HG02571 (cell line): Measurements from ENCODE around the gene CD300A.

ENCODE experiments used
- ATAC-seq: cut with Tn5 transposase; IDR thresholded peaks from one replicate; pipeline ENCODE4 v1.9.1; 2021; ENCODE audit warnings: mild to moderate bottlenecking, moderate library complexity; ENCODE audit not compliant: unreplicated experiment

The CD300A gene

GRCh38 chr17:74439691-74440567, 26.5 kb upstream of the CD300A start:
- no peak for ATAC-seq

GRCh38 chr17:74441537-74441936, 24.9 kb upstream of the CD300A start:
- ATAC-seq, result no peak

GRCh38 chr17:74442291-74442669, 24.2 kb upstream of the CD300A start:
- no peak for ATAC-seq

DNA sequence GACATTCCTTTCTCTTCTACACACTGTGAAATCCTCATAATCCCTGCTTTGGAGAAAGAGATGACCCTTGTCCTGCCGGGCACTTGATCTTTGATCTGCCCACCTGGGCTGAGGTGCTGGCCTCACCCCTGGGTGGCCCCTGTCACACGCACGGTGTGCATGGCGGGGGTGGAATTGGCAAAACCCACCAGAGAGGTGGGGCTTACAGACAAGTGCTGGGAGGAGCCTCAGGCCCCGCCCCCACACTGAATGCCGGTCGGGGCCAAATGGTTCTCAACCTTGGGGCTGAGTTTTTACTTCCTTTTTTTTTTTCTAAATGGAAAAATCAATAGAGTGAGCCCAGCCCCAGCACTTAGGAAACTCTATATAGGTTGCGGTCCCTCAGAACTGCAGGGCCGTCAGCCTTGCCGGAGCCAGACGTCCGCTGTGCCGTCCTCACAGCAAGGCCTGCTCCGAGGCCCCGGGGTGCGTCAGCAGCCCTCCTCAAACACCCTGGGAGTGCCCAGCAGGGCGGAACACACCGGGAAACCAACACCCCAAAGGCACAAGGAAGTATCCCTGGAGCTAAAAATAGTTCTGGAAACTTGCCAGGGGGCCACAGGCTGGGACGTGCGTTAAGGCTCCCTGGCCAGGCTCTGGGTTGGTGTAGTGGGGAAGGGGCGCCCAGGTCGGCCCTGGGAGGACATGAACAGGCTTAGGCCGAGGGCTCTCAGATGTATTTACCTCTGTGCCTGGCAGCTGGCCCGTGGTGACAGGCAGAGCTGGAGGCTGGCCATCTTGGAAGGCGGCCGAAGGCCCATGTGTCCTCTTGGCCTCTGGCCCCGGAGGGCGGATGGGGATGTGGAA, 23.5 kb upstream of the CD300A start:
- ATAC-seq, result peak; percentile 48

DNA sequence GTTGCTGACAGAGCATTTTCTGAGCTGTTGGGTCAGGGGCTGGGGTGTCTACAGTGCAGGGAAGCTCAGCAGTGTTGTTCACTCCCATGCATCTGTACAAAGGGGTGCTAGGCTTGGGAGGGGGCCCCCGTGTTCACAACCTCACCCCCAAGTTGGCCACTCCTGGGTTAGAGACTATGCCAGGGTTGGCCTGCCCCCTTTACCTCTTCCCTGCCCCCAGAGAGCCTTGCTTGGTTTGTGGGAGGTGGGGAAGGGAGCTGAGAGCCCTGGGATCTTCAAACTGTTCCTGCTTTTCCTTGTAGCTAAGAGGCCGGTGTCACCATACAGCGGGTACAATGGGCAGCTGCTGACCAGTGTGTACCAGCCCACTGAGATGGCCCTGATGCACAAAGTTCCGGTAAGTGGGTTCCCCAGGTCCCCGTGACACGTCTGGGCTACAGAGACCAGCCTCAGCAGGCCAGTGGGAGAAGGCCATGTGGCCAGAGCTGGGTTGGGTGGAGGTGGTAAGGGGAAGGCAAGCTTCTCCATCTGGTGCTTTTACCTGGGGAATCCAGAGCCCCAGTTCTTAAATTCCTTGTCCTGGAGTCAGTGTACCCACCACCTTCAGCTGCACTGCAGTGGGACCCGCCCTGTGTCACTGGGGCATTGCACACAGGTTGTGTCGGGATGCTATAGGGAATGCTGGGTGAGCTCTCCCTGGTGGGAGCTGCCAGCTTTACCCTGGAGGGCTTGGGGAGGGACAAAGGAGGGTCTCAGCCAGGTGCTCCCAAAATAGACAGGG, 22.7 kb upstream of the CD300A start:
- ATAC-seq, result no peak

DNA sequence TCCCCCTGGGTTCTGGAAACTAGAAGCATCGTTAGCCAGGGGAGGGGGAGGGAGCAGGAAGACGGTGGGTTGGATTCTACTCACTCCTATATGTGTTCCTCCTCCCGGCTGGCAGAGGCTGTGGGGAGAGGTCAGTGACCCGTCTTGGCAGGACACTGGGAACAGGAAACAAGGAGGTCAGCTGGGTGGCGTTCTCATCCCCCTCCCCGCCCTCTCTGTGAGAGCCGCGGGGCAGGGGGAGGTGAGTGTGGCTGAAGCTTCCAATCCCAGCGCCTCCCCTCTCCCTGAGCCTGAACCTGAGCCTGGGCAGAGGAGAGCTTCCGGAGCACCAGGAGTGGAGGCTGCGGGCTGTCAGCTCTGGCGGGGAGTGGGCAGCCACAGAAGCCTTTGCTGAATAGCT, 22.0 kb upstream of the CD300A start:
- ATAC-seq, result no peak

- ATAC-seq, result no peak
Observed at GRCh38 chr17:74445158-74445557, 21.3 kb upstream of the CD300A start.

DNA sequence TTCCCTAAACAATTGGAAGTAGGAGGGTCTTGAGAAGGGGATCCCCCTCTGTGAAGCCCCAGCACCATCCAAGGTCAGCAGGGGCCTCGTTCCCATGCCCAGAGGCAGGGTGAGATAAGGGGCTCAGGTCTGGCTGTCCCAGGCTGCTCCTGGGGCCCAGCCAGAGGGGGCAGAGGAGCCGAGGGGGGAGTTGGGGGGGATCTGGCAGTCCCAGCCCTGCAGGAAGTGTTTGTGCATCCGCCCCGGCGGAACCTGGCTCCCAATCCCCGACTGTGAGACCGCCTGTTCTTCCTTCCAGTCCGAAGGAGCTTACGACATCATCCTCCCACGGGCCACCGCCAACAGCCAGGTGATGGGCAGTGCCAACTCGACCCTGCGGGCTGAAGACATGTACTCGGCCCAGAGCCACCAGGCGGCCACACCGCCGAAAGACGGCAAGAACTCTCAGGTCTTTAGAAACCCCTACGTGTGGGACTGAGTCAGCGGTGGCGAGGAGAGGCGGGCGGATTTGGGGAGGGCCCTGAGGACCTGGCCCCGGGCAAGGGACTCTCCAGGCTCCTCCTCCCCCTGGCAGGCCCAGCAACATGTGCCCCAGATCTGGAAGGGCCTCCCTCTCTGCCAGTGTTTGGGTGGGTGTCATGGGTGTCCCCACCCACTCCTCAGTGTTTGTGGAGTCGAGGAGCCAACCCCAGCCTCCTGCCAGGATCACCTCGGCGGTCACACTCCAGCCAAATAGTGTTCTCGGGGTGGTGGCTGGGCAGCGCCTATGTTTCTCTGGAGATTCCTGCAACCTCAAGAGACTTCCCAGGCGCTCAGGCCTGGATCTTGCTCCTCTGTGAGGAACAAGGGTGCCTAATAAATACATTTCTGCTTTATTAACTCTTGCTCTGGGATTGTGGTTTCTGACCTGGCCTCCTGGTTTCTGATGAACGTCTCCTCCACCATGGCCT, 19.6 kb upstream of the CD300A start:
- ATAC-seq, result peak; percentile 46

DNA sequence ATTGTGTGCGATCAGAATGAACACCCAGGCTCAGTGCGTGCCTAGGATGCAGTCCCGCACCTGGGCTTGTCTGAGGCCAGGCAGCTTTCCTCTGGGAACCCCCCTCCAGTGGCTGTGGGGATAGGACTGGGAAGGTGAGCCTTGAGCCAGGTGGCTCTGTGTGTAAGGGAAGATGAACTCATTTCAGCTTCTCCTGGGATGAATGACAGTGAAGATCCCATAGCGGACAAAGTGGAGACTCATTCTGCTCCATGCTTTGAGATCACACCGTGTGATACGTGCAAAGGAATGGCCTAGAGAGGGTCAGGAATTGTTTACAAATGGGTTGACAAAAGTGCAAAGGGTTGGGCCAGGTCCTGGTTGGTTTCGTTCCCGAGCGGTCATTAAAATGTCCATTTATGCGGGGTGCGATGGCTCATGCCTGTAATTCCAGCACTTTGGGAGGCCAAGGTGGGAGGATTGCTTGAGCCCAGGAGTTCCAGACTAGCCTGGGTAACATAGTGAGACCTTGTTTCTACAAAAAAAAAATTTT, 18.7 kb upstream of the CD300A start:
- ATAC-seq, result no peak

DNA sequence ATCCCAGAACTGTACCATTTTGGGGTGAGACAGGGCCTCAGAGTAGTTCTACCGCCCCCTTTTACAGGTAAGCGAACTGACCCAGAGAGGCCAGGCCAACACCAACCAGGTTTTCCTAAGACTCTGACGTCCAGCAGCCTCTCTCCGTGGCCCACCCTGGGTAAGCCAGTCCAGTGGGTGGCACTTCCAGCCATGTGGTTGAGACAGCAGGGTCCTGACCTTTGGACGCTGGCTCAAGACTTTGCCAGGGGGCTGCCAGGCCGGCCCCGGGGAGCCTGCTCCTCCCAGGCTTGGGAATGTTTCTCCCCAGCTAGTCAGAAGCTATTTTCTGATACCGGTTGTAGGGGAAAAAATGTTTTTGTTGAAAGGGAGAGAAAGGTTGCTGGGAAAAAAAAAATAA, 17.7 kb upstream of the CD300A start:
- ATAC-seq, result no peak

DNA sequence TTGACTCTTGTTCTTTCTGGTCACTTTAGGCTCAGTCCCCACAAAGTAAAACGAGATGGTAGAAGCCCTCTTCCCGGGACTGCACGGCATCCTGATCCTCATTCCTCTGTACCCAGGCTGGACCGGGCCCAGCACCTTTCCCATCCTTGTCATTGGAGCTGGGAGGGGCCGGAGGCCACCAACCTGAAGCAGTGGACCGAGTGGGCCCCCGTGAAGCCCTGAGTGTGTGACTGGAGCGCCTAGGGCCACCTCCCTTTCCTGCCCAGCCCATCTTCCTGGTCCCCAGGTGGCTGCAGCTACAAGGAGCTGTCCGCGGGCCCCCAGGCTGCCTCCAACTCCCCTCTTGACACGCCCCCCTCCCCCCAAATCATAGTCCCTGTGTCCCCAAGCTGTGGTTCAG, 17.1 kb upstream of the CD300A start:
- ATAC-seq, result no peak

DNA sequence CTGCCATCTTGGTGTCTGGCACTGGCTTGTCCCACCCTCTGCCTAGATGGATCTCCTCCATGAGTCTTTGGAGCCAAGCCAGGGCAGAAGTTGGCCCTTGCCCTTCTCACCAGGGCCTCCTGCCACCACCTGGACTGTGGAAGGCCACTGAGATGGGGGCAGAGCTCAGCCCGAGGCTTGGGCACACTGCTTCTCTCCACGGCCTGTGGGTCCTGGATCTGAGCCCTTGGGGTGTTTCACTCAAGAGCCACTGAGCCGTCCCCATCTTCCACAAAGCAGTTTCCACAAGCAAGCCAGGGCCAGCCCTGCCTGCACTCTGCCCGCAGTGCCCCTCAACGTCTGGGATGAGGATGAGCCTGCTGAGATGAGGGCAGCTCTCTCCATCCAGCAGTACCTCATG, 16.7 kb upstream of the CD300A start:
- ATAC-seq, result no peak

DNA sequence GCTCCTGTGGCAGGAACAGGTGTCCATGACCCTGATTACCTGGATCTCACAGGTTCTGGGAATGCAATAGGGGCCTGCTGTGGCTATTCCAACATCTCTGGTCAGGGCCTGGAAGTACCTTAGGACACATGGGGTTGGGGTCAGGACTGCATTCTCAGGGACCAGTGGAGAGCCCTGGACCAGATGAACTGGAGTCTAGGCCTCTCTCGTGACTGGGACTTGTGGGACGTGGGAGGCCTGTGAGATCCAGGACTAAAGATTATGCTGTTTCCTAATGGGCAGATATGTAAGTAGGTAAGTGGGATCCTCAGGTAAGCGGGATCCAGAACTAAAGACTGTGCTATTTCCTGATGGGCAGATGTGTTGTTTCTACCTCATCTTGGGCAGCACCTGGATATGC, 16.2 kb upstream of the CD300A start:
- ATAC-seq, result no peak

DNA sequence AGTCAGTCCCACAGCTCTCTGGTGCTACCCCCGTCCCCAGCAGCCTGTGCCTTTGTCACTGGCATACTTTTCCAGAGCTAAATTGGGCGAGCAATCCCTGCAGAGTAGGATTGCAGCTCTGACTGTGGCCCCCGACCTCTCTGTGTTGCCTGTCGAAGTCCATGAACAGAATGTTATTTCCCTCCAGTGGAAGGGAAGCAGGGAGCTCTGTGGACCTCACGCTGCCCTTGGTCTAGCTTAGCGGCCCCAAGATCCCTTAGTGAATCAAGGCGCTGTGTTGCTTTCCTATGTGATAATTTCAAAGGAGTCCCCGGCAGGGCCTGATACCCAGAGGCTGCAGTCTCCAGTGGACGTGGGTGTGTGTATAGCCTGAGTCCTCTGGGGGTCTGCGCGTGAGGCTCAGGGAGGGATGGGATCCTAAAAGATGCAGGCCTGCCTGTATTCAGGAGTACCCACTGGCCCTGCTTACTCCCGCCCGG, 15.5 kb upstream of the CD300A start:
- ATAC-seq, result no peak

DNA sequence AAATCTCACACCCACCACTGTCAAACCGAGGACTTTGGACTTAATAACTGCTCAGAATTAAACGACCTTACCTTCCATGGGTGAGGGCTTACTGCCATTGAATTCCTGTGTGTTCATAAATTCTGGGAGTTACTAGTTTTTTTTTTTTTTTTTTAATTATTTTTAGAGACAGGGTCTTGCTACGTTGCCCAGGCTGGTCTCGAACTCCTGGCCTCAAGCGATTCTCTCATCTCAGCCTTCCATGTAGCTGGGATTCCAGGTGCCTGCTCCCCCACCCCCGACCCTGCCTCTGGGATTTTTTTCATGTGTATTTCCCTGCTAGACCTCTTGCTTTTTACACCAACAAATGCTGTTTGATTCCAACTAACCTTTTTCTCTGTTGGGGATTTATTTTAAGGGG, 14.9 kb upstream of the CD300A start:
- no peak for ATAC-seq

DNA sequence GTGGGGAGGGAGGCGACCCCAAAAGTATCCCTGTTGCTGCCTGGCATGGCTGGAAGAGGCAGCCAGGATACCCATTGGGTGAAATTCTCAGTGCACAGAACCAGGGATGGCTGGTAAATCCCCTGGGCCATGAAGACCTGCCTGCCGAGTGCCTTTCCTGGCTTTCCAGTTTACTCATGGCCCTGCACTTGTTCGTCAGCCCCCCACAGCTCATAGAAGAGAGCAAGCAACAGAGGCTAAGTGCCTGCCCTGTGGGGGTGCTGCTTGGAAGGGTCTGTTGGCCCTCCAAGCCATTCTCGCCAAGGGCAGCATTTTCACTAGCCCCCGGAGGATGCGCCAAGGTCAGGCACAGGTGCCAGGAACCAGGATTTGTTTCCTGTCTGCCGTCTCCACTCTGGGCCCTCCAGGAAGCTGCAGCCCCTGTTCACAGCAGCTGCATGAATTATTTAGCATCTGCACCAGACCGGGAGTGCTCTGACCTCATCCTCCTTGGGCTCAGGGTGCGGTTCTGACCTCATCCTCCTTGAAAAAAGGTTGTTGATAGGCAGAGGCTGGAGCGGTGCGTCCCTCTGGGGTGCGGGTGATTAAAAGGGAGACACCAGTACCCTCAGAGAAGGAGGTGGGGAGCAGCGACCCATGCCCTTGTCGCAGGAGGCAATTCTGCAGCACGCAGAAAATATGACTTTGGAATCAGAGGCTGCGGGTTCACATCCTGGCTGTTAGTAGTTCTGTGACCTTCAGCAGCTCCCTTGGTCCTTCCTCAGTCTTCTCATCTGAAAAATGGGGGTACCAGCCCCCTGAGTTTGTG, 14.2 kb upstream of the CD300A start:
- no peak for ATAC-seq

GRCh38 chr17:74452841-74453661, 13.4 kb upstream of the CD300A start:
- no peak for ATAC-seq

DNA sequence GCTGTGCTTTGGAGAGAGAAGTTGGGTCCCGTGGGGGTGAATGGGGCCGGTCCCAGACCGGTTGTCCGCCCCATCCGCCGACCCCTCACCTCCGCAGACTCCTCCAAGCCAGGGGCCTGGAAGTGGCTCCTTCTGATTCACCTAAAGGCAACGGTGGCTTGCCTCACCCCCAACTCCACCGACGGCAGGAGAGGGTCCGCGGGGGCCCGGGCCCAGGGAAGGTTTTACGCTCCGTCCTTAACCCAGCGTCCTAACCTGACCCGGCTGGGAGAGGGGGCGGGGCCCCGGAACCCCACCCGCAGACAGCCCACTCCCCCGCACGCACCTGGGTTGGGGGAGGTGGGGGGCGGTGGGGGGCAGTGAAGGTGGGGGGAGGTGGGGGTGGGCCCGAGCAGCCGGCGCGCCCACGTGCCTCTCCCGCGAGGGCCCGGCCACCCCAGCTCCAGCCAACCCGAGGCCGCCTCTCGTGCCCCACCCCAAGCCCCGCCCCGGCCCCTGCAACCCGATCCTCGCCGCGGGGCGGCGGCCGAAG, 12.7 kb upstream of the CD300A start:
- no peak for ATAC-seq
